Measurements from ENCODE around the gene TMEM95.
A peak's percentile ranks its signal among the peaks of the same experiment; 100 is the strongest.

DNA sequence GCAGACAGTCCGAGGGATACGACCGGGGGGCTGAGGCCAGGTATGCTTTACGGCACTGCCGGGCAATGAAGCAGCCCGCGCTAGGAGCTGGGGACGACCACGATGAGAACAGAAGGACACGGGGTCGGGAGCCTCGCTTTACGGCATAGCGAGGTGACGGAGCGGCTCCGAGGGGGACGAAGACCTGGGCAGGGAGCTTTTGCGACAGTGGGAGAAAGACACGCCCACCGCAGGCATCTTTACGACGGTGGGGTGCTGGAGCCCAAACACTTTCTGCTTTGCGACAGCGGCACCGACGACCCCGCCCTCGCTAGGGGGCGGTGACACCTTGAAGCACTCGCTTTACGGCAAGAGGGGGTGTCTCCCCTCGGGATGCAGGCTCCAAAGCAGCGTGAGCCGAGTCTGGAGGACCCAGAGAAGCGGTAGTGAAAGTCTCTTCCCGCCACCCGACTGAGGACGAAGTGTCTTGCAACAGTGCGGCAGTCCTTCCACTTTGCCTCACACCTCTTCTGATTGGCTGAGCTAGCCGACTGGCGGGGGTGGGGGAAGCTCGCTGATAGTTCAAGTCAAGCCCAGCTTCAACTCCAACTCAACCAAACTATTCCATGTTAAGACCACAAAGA, 25.5 kb upstream of the TMEM95 start:
- TF ChIP-seq CTCF (IDR thresholded peaks at IDR 0.05; ENCODE audit: low read depth, low read length, missing input control) (no peak), FOXA1 (IDR thresholded peaks at IDR 0.05) (peak; percentile 12), FOXA2 (IDR thresholded peaks at IDR 0.05) (no peak), YY1 (IDR thresholded peaks at IDR 0.05) (peak; percentile 92), TAF1 (conservative IDR thresholded peaks at IDR 0.05) (no peak), HNF4G (IDR thresholded peaks at IDR 0.05) (no peak)
